SIG-M5 treated with dmso at 0.1 percent for 504 hours (cell line): ENCODE results near the gene MARCHF2.
A peak's percentile ranks its signal among the peaks of the same experiment; 100 is the strongest.
"Not testable (repeated sequence)": the region's sequence is repeated elsewhere in the genome, so short reads cannot be mapped to it uniquely, and the experiment has no call there.

Experiments used
- DNase-seq: peaks from one replicate; lab custom pipeline; 2025; ENCODE audit not compliant: unreplicated experiment; lab: John Stamatoyannopoulos, UW

MARCHF2 gene, protein sequence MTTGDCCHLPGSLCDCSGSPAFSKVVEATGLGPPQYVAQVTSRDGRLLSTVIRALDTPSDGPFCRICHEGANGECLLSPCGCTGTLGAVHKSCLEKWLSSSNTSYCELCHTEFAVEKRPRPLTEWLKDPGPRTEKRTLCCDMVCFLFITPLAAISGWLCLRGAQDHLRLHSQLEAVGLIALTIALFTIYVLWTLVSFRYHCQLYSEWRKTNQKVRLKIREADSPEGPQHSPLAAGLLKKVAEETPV

DNA sequence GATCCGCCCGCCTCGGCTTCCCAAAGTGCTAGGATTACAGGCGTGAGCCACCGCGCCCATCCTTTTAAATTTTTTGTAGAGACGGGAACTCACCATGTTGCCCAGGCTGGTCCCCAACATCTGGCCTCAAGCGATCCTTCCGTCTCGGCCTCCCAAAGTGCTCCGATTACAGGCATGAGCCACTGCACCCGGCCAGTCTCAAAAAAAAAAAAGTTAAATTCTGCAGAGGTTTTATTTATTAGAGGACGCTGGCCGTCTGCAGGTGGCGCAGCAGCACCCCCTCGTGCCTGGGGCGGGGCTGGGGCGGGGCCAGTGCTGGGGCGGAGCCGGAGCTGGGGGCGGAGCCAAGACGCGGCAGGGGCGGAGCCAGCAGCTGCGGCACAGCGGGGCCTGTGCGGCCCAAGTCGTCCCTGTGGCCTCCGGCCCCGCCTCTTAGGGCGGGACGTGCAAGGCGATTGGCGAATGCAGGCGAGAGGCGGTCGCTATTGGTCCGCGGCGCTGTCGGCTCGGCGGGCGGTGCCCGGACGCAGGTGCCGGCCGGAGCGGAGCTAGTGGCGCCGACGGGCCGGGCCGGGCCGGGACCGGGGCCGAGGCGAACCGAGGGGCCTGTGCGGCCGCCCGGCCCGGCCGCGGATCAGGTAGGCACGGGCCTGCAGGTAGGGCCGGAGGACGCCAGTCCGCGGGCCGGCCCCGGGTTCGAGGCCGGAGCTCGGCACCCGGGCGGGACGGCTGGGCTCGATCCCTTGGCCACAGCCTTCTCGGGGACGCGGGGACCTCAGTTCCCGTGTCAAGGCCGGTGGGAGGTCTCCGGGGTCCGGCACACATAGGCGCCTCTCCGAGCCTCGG is at the start of gene MARCHF2:
Gene MARCHF2, plus strand, starts transcription at position 523 of the 846 bp plus-strand sequence. CDS start 8,536 bp downstream, outside the sequence.
- peak; percentile 79 for DNase-seq

DNA sequence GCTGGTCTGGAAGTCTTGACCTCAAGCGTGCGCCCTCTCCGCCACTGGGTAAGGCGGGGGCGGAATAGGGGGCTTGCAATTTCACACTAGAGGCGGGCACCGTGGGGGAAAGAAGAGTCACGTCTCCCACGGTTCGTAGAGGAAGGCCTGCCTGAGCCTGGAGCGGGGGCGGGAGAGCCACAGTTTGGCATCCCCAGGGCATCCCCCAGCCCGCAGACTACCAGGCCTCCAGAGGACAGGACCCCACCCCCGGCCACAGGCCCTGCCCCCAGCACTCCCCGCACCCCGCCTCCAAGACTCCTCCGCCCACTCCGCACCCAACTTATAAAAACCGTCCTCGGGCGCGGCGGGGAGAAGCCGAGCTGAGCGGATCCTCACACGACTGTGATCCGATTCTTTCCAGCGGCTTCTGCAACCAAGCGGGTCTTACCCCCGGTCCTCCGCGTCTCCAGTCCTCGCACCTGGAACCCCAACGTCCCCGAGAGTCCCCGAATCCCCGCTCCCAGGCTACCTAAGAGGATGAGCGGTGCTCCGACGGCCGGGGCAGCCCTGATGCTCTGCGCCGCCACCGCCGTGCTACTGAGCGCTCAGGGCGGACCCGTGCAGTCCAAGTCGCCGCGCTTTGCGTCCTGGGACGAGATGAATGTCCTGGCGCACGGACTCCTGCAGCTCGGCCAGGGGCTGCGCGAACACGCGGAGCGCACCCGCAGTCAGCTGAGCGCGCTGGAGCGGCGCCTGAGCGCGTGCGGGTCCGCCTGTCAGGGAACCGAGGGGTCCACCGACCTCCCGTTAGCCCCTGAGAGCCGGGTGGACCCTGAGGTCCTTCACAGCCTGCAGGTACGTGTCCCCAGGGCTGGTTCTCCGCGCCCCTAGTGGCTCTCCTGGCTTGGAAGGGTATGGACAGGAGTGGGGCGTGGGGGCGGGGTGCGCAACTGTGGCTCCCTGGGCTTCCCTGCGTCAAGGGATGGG is 49.0 kb upstream of the MARCHF2 start, which contains the start of gene ANGPTL4:
Gene ANGPTL4, plus strand, starts transcription at position 353 of the 969 bp plus-strand sequence. Its CDS starts 167 bp downstream, at position 520.
- no peak for DNase-seq

DNA sequence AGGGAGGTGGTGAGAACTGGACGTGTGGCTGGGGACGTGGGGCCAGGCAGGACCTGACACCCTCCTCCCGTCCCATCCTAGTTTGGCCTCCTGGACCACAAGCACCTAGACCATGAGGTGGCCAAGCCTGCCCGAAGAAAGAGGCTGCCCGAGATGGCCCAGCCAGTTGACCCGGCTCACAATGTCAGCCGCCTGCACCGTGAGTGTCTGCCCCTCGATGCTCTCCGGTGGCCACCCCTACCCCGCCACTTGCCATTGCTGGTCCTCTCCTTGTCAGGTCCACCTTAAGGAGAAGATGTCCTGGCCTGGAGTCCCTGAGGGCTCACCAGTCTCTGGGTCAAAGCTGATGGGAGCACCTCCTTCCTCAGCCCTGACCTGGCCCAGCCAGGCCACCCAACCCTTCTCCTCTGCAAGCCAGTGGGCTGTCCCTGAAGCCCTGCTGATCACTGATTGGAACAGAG is 47.0 kb upstream of the MARCHF2 start:
- DNase-seq: no peak

DNA sequence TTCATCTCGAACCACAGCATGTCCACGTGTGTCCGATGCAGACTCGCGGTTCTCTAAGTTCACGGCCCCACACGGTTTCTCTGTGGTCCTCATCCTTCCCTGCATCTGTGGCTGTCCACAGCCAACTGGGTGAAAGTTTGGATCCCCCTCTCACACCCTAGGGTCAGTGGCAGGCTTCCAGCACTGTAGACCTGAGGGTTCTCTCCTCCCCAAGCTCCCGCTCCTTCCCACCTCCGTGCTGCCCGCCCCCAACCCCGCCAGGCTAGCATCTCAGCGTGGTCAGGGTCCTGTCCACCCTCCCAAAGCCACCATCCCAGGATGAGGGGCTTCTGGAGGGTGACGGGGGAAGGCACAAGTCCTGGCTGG is 46.2 kb upstream of the MARCHF2 start:
- no peak for DNase-seq

DNA sequence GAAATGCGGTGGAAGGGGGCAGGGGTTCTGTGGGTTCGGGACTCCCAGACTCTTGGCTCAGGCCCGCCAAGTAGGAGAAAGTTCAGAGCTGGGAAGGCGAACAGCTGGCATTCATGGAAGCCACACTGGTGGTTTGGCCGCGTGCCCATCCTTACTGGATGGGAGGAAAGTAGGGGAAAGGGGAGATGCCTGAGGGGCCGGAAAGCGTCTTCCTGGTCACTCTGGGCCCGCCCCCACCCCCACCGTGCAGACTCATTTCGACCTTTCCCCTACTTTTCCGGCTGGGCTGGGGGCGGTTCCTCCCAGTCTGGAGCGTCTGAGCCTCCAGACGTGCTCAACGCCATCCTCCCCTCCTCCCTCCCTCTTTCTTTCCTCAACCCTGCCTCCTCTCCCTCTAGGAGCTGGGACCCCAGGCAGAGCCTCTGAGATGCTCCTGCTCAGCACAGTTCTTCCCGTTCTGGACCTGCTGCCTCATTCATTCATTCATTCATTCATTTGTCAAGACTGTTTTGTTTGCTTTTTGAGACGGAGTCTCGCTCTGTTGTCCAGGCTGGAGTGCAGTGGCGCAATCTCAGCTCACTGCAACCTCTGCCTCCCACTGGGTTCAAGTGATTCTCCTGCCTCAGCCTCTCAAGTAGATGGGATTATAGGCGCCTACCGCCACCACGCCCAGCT is 45.6 kb upstream of the MARCHF2 start:
- no peak for DNase-seq

DNA sequence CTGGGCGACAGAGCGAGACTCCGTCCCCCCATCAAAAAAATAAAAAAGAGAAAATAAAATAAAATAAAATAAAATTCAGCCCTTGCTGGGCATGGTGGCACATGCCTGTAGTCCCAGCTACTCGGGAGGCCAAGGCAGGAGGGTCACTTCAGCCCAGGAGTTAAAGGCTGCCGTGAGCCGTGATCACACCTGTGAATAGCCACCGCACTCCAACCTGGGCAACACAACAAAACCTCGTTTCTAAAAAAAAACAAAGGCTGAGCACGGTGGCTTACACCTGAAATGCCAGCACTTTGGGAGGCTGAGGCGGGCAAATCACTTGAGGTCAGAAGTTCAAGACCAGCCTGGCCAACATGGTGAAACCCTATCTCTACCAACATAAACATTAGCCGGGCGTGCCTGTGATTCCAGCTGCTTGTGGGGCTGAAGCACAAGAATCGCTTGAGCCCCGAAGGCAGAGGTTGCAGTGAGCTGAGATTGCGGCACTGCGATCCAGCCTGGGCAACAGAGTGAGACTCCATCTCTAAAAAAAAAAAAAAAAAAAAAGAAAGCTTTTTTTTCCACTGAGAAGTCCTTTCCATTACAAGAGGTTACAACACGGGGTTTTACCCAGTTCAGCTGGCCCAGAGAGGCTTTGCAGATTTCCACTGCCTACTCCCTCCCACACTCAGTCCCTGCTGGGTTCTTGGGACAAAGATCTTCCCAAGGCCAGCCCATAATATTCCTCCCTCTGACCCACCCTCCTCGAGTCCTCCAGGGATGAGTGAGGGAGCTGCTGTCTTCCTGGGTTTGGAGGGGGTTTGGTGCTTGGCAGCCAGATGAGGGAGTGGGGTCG is 42.7 kb upstream of the MARCHF2 start:
- no peak for DNase-seq

DNA sequence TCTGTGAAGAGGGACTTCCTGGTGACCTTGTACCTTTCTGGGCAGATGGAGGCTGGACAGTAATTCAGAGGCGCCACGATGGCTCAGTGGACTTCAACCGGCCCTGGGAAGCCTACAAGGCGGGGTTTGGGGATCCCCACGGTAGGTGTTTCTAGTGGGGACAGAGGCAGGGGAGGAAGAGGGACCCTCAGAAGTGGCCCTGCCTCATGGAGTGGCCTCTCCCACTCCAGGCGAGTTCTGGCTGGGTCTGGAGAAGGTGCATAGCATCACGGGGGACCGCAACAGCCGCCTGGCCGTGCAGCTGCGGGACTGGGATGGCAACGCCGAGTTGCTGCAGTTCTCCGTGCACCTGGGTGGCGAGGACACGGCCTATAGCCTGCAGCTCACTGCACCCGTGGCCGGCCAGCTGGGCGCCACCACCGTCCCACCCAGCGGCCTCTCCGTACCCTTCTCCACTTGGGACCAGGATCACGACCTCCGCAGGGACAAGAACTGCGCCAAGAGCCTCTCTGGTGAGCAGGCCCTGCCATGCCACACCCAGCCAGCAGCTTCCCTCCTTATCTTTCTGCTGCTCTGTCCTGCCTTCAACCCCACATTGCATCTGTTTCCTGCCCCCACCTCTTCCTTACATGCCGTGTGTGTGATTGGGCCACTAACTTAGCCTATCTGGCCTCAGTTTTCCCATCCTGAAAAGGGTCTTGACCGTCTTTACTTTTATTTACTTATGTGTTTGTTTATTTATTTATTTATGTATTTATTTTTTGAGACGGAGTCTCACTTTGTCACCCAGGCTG is 41.9 kb upstream of the MARCHF2 start:
- DNase-seq: no peak

DNA sequence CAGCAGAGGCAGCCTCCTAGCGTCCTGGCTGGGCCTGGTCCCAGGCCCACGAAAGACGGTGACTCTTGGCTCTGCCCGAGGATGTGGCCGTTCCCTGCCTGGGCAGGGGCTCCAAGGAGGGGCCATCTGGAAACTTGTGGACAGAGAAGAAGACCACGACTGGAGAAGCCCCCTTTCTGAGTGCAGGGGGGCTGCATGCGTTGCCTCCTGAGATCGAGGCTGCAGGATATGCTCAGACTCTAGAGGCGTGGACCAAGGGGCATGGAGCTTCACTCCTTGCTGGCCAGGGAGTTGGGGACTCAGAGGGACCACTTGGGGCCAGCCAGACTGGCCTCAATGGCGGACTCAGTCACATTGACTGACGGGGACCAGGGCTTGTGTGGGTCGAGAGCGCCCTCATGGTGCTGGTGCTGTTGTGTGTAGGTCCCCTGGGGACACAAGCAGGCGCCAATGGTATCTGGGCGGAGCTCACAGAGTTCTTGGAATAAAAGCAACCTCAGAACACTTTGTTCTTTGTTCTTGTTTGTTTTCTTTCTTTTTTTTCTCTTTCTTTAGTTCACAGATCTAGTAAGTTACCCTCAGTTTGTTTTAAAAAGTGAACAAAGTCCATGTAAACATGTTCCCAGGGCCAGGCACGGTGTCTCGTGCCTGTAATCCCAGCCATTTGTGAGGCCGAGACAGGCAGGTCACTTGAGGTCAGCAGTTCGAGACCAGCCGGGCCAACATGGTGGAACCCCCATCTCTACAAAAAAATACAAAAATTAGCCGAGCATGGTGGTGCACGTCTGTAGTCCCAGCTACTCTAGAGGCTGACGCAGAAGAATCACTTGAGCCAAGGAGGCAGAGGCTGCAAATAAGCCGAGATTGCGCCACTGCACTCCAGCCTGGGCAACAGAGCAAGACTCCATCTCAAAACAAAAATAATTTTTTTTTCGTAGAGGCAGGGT is 39.0 kb upstream of the MARCHF2 start:
- no peak for DNase-seq

DNA sequence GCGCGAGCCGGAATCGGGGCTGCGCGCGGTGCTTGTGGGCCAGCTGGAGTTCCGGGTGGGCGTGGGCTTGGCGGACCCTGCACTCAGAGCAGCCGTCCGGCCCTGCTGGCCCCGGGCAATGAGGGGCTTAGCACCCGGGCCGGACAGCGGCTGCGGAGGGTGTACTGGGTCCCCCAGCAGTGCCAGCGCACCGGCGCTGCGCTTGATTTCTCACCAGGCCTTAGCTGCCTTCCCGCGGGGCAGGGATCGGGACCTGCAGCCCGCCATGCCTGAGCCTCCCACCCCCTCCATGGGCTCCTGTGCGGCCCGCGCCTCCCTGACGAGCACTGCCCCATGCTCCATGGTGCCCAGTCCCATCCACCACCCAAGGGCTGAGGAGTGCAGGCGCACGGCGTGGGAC is 37.3 kb upstream of the MARCHF2 start:
- DNase-seq: not testable (repeated sequence)

DNA sequence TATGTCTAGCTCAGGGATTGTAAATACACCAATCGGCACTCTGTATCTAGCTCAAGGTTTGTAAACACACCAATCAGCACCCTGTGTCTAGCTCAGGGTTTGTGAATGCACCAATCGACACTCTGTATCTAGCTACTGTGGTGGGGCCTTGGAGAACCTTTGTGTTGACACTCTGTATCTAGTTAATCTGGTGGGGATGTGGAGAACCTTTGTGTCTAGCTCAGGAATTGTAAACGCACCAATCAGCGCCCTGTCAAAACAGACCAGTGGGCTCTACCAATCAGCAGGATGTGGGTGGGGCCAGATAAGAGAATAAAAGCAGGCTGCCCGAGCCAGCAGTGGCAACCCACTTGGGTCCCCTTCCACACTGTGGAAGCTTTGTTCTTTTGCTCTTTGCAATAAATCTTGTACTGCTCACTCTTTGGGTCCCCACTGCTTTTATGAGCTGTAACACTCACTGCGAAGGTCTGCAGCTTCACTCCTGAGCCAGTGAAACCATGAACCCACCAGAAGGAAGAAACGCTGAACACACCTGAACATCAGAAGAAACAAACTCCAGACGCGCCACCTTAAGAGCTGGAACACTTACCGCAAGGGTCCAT is 36.6 kb upstream of the MARCHF2 start:
- not testable (repeated sequence) for DNase-seq

DNA sequence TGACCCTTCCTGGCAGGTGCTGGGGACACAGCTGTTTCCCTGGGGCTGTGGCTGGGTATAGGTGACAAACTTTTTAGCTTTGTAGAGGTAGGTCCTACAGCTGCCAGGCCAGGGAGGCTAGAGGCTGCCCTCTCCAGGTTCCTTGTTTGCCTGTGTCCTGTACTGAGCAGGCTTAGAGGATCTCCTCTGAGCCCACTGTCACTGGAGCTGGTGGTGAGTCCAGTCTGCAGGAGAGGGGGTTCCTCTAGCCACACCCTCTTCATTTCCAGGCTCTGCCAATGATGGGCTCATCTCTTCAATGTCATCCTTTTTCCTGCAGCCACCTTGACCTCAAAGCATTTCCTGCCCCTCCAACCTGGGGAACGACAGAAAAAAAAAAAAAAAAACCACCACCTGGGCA is 35.5 kb upstream of the MARCHF2 start:
- no peak for DNase-seq

DNA sequence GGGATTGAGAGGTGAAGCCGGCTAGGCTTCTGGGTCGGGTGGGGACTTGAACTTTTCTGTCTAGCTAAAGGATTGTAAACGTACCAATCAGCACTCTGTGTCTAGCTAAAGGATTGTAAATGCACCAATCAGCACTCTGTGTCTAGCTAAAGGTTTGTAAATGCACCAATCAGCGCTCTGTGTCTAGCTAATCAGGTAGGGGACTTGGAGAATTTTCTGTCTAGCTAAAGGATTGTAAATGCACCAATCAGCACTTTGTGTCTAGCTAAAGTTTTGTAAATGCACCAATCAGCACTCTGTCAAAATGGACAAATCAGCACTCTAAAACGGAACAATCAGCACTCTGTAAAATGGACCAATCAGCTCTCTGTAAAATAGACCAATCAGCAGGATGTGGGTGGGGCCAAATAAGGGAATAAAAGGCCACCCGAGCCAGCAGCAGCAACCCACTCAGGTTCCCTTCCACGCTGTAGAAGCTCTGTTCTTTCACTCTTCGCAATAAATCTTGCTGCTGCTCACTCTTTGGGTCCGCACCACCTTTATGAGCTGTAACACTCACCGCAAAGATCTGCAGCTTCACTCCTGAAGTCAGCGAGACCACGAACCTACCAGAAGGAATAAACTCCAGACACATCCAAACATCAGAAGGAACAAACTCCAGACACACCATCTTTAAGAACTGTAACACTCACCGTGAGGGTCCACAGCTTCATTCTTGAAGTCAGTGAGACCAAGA is 33.8 kb upstream of the MARCHF2 start:
- DNase-seq: not testable (repeated sequence)

DNA sequence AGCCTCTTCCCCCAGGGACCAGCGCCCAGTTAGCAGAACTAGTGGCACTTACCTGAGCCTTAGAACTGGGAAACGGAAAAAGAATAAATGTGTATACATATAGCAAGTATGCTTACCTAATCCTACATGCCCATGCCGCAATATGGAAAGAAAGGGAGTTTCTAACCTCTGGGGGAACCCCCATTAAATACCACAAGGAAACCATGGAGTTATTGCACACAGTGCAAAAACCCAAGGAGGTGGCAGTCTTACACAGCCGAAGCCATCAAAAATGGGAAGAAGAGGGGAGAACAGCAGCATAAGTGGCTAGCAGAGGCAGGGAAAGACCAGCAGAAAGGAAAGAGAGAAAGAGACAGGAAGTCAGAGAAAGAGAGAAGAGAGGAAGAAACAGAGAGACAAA is 28.5 kb upstream of the MARCHF2 start:
- not testable (repeated sequence) for DNase-seq

DNA sequence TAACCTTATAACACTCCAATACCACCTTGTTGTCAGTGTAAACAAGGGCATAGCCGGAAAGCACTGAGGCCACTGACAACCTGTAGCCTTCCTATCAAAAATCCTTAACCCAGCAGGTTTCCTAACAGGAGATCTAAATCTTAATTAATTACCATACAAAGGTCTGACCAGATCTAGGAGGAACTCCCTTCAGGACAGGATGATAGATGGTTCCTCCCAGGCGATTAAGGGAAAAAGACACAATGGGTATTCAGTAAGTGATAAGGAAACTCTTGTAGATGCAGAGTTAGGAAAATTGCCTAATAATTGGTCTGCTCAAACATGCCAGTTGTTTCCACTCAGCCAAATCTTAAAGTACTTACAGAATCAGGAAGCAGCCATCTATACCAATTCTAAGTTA is 28.0 kb upstream of the MARCHF2 start:
- DNase-seq: not testable (repeated sequence)

DNA sequence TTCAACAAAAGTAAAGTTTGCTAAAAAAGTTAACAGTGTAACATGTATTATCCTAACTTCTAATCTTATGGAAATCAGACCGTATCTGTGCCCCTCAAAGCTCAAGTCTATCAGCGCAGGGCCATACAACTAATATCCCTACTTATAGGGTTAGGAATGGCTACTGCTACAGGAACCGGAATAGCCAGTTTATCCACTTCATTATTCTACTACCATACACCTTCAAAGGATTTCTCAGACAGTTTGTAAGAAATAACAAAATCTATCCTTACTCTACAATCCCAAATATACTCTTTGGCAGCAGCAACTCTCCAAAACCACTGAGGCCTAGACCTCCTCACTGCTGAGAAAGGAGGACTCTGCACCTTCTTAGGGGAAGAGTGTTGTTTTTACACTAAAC is 27.5 kb upstream of the MARCHF2 start:
- DNase-seq: not testable (repeated sequence)

DNA sequence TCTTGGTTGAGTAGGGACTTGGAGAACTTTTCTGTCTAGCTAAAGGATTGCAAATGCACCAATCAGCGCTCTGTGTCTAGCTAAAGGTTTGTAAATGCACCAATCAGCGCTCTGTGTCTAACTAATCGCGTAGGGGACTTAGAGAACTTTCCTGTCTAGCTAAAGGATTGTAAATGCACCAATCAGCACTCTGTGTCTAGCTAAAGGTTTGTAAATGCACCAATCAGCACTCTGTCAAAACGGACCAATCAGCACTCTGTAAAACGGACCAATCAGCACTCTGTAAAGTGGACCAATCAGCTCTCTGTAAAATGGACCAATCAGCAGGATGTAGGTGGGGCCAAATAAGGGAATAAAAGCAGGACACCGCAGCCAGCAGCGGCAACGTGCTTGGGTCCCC is 26.7 kb upstream of the MARCHF2 start:
- not testable (repeated sequence) for DNase-seq

DNA sequence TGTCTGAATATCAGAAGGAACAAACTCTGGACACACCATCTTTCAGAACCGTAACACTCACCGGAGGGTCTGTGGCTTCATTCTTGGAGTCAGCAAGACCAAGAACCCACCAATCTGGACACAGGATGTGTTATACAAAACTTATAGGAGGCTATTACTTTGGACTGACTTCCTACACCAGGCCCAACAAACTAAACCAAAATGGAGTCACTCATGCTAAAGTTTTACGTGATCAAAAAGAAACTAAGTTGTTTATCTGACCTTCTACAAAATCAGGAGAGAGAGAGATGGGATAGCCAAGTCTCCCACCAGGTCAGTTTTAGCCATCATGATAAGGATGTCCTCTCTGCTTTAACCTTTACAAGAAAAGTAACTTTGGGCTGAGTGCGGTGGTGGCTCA is 26.1 kb upstream of the MARCHF2 start:
- DNase-seq: no peak
